EH (cell line): ENCODE results near the gene DCDC2C.

Source experiments
- DNase-seq: peaks from one replicate; pipeline ENCODE4 v3.0.0-alpha.2; 2015; ENCODE audit warnings: low read depth

The DCDC2C gene

GRCh38 chr2:3712831-3713503 is 9.6 kb downstream of the DCDC2C start:
- DNase-seq = peak; percentile 43

GRCh38 chr2:3718679-3719078 is 15.3 kb downstream of the DCDC2C start:
- no peak for DNase-seq

GRCh38 chr2:3725002-3725401 is 21.6 kb downstream of the DCDC2C start:
- no peak for DNase-seq

GRCh38 chr2:3725458-3726250 is 22.3 kb downstream of the DCDC2C start:
- DNase-seq = no peak

GRCh38 chr2:3726511-3726910 is 23.1 kb downstream of the DCDC2C start:
- DNase-seq = no peak

- no peak for DNase-seq
Measured at GRCh38 chr2:3727397-3728045, 24.1 kb downstream of the DCDC2C start.

GRCh38 chr2:3728104-3729054 is 25.0 kb downstream of the DCDC2C start:
- DNase-seq = peak; percentile 44

GRCh38 chr2:3729055-3729448 is 25.7 kb downstream of the DCDC2C start:
- no peak for DNase-seq

GRCh38 chr2:3729786-3730185 is 26.4 kb downstream of the DCDC2C start:
- no peak for DNase-seq

GRCh38 chr2:3730646-3731045 is 27.3 kb downstream of the DCDC2C start:
- peak; percentile 65 for DNase-seq

GRCh38 chr2:3731829-3732228 is 28.5 kb downstream of the DCDC2C start:
- DNase-seq = no peak

- no peak for DNase-seq
Measured at GRCh38 chr2:3736112-3736511, 32.7 kb downstream of the DCDC2C start.

GRCh38 chr2:3737128-3737527 is 33.8 kb downstream of the DCDC2C start:
- no peak for DNase-seq

- DNase-seq = peak; percentile 9
Measured at GRCh38 chr2:3738454-3738853, 35.1 kb downstream of the DCDC2C start.

- DNase-seq = no peak
Measured at GRCh38 chr2:3739313-3739712, 35.9 kb downstream of the DCDC2C start.

GRCh38 chr2:3741396-3741795 is 38.0 kb downstream of the DCDC2C start:
- no peak for DNase-seq

- DNase-seq = no peak
Measured at GRCh38 chr2:3741867-3742602, 38.7 kb downstream of the DCDC2C start.

- DNase-seq = no peak
Measured at GRCh38 chr2:3742743-3743508, 39.6 kb downstream of the DCDC2C start.

GRCh38 chr2:3743951-3744555 is 40.7 kb downstream of the DCDC2C start:
- DNase-seq = no peak

- DNase-seq = no peak
Measured at GRCh38 chr2:3745920-3746319, 42.5 kb downstream of the DCDC2C start.
